ENCODE data around the gene ZNG1A. TPM values are rescaled to one million over a fixed set of nuclear protein-coding genes. Genes with fewer than 3 reads are reported as not detected.
"Not testable (repeated sequence)": the region's sequence is repeated elsewhere in the genome, so short reads cannot be mapped to it uniquely, and the experiment has no call there.

Gene ZNG1A
- total RNA-seq, 2 experiments from 2014 or later, result 44.5 to 47.4 TPM

DNA sequence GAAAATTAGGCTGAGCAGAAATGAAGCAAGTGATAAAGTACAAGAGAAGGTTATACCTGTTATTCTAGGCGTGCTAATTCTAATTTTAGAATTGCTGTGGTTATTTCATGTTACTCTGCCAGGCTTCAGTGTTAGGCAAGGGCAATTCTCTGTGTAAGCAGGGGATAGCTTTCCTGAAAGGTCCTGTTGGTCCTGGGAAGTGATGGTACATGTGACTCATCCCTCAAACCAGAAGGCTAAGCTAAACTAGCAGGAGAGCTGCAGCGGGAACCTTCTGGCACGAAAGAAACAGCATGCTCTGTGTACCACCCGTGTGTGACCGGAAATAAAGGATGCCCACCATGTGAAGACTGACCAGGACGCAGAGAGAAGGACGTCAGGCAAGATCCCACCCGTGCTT lies 69.3 kb downstream of the ZNG1A start:
- H3K4me1 Mint-ChIP-seq (ENCODE audit: low read depth); H3K4me3 Mint-ChIP-seq; ATAC-seq; H3K27ac Mint-ChIP-seq; DNase-seq; CTCF ChIA-PET; POLR2A ChIA-PET; H3K9me3 Mint-ChIP-seq; intact Hi-C loops (cut with micrococcal nuclease); H3K36me3 Mint-ChIP-seq (ENCODE audit: low read depth): not testable (repeated sequence)
- peaks cover 29% of the 10 kb centered on the region for H3K27me3 Mint-ChIP-seq

DNA sequence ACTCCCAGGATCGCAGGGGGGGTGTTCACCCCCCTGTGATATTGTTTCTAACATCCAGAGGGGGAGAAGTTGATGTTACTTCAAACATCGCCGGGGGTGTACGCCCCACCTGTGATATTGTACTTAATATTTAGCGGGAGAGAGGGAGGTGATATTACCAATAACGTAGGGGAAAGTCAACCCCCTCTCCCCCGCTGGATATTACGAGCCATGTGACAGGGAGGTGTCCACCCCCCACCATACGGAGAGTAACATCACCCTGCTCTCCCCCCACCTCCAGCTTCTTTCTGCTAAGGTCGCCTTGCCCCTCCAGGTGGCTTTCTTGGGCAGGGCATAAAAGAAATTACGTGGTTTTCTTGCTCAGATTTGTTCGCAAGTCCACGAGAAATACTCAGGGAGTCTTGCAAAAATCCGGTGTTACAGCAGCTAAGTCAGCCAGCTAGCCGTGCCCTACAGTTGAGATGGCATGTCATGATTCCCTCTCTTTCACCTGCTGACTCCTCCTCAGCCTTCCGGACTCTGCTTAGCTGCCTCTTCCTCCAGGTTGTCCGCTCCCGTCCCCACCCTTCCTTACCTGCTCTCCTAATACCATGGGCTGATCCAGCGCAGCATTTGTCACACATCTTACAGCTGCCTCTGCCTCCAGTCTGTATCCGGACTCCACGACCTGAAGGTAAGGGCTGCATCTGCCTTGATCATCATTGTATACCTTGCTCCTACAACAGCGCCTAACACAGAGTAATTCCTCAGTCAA lies 69.9 kb downstream of the ZNG1A start:
- CTCF ChIA-PET, POLR2A ChIA-PET: not testable (repeated sequence)

DNA sequence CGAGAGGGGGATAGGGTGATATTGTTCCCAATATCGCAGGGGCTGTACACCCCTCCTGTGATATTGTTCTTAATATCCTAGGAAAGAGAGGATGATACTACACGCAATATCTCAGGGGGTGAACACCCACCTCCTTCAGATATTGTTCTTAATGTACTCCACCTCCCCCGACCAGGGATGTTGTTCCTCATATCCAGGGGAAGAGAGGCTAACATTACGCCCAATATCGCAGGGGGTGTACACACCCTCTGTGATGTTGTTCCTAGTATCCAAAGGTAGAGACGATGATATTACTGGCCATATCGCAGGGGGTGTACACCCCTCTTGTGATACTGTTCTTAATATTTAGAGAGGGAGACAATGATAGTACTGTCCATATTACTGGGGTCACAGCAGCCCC lies 72.9 kb downstream of the ZNG1A start:
- DNase-seq; CTCF ChIA-PET; H3K36me3 Mint-ChIP-seq (ENCODE audit: low read depth); H3K4me3 Mint-ChIP-seq; ATAC-seq; intact Hi-C loops (cut with micrococcal nuclease); H3K9me3 Mint-ChIP-seq; H3K27ac Mint-ChIP-seq; H3K4me1 Mint-ChIP-seq (ENCODE audit: low read depth); POLR2A ChIA-PET: not testable (repeated sequence)
- H3K27me3 Mint-ChIP-seq, result peaks cover 19% of the 10 kb centered on the region

More for the DNA sequence above, 69.9 kb downstream of the ZNG1A start:
- peaks cover 26% of the 10 kb centered on the region for H3K27me3 Mint-ChIP-seq
- intact Hi-C loops (cut with micrococcal nuclease); H3K9me3 Mint-ChIP-seq; DNase-seq; H3K4me3 Mint-ChIP-seq; ATAC-seq; H3K27ac Mint-ChIP-seq; H3K36me3 Mint-ChIP-seq (ENCODE audit: low read depth); H3K4me1 Mint-ChIP-seq (ENCODE audit: low read depth): not testable (repeated sequence)

DNA sequence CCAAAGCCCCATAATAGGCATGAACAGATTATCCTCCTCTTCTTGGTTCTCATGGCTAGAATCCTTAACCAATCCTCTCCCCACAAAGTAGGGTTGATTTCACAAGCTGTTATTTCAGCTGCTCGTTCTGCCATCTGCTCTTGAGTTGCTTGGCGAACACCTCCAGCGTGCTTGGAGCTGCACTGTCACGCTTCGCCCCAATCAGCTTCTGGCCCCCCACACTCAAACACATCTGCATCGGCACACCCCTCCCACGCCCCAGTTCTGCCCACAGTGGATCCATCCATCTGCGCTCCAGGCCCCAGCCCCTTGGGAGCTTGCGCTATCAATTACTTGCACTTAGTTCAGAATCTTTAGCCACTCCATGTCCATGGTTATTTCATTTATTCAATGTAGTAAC lies 78.4 kb downstream of the ZNG1A start:
- ATAC-seq; POLR2A ChIA-PET; H3K27me3 Mint-ChIP-seq; intact Hi-C loops (cut with micrococcal nuclease); H3K27ac Mint-ChIP-seq; H3K36me3 Mint-ChIP-seq (ENCODE audit: low read depth); H3K9me3 Mint-ChIP-seq; H3K4me3 Mint-ChIP-seq; CTCF ChIA-PET; H3K4me1 Mint-ChIP-seq (ENCODE audit: low read depth); DNase-seq: not testable (repeated sequence)

DNA sequence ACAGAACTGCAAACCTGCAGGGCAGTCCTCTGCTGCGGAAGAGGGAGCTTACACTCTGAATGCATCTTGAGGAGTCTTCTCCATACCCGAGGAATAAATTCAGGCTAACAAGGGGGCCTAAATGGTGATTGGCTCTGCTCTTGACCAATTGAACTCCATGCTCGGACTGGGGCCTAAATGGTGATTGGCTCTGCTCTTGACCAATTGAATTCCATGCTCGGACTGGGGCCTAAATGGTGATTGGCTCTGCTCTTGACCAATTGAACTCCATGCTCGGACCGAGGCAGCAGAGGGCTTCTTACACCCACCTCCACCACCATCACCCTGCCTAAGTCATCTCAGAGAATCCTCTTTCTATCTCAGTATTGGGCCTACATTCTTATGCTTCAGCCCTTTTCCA lies 79.0 kb downstream of the ZNG1A start:
- DNase-seq; intact Hi-C loops (cut with micrococcal nuclease): not testable (repeated sequence)

DNA sequence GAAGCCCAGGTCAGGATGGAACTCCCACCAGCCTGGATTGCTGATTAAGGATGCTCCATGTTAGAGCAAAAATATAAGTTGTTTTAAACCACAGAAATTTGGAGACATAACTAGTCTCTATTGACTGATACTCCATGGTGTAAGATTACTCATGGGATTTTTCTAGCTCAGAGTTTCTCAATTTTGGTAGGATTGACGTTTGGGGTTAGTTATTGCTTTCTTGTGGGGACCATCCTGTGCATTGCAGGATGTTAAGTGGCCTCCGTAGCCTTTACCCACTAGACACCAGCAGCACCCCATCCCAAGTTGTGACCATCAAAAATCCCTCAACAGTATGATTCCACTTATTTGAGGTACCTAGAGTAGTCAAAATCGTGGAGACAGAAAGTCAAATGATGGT lies 80.1 kb downstream of the ZNG1A start:
- H3K9me3 Mint-ChIP-seq, H3K27me3 Mint-ChIP-seq: not testable (repeated sequence)

More for the DNA sequence above, 79.0 kb downstream of the ZNG1A start:
- H3K4me3 Mint-ChIP-seq; H3K27ac Mint-ChIP-seq; H3K4me1 Mint-ChIP-seq (ENCODE audit: low read depth); POLR2A ChIA-PET; CTCF ChIA-PET; H3K9me3 Mint-ChIP-seq; H3K36me3 Mint-ChIP-seq (ENCODE audit: low read depth); H3K27me3 Mint-ChIP-seq; ATAC-seq: not testable (repeated sequence)

DNA sequence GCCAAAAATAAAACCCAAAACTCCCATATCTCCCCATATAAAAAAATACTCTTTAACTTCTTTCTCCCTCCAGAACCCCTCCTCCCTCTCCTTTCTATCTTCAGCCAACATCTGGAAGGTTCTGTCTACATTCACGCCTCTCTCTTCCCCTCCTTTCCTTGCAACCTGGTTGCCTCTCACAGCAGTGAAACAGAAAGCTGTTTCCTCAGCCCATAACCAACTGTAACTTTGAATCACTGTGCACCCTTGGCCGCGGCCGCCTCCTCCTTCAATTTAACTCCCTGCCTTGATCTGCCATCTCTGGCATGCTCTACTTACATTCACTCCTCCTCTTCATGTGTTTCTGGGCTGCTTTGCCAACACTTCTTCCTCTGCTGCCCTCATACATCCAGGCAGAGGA lies 83.9 kb downstream of the ZNG1A start:
- ATAC-seq, result peak; percentile 47

More for the DNA sequence above, 80.1 kb downstream of the ZNG1A start:
- ATAC-seq; intact Hi-C loops (cut with micrococcal nuclease); POLR2A ChIA-PET; CTCF ChIA-PET; DNase-seq; H3K36me3 Mint-ChIP-seq (ENCODE audit: low read depth); H3K27ac Mint-ChIP-seq; H3K4me1 Mint-ChIP-seq (ENCODE audit: low read depth); H3K4me3 Mint-ChIP-seq: not testable (repeated sequence)

DNA sequence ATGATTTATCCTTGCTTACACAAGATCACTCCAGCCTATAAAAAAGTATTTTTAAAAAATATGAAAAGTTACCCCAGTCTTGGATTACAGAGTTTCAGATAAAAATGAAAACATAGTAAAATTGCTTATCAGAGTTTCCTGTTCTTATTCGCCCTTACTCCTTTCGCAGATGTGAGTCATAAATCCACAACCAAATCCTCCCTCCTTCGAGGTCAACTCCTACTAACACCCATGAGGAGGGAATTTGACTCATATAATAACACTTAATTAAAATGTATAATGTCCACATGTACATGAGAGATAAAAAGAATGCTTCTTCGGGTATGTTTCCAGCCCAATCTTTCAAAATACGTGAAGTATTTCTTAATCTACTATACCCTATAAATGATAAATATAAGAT lies 84.5 kb downstream of the ZNG1A start:
- H3K36me3 Mint-ChIP-seq (ENCODE audit: low read depth); CTCF ChIA-PET; ATAC-seq; H3K27me3 Mint-ChIP-seq; POLR2A ChIA-PET; H3K9me3 Mint-ChIP-seq; H3K4me1 Mint-ChIP-seq (ENCODE audit: low read depth); intact Hi-C loops (cut with micrococcal nuclease); DNase-seq; H3K27ac Mint-ChIP-seq; H3K4me3 Mint-ChIP-seq: not testable (repeated sequence)

More for the DNA sequence above, 83.9 kb downstream of the ZNG1A start:
- intact Hi-C loops (cut with micrococcal nuclease); H3K4me1 Mint-ChIP-seq (ENCODE audit: low read depth); H3K9me3 Mint-ChIP-seq; H3K4me3 Mint-ChIP-seq; CTCF ChIA-PET; H3K36me3 Mint-ChIP-seq (ENCODE audit: low read depth); H3K27ac Mint-ChIP-seq; POLR2A ChIA-PET; H3K27me3 Mint-ChIP-seq: not testable (repeated sequence)
- DNase-seq, result peak; percentile 23

DNA sequence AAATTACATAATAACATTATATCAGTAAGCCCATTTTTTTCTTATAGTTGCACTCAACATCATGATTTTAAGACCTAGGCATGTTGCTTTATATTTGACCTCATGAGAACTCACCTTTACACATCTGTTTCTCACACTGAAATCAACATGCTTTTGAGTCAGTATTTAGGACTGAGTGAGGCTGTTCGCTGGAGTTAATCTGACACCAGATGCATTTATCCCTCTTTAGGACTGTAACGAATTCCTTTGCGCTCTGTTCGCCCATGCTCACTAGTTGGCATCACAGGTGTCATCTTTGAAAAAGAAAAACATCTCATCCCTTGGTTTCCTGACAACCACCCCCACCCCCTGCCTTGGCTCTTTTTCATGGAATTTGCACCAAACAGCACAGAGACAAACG lies 84.9 kb downstream of the ZNG1A start:
- DNase-seq; H3K27ac Mint-ChIP-seq; H3K36me3 Mint-ChIP-seq (ENCODE audit: low read depth); ATAC-seq; H3K27me3 Mint-ChIP-seq; H3K4me1 Mint-ChIP-seq (ENCODE audit: low read depth); intact Hi-C loops (cut with micrococcal nuclease); CTCF ChIA-PET; H3K9me3 Mint-ChIP-seq; H3K4me3 Mint-ChIP-seq; POLR2A ChIA-PET: not testable (repeated sequence)

DNA sequence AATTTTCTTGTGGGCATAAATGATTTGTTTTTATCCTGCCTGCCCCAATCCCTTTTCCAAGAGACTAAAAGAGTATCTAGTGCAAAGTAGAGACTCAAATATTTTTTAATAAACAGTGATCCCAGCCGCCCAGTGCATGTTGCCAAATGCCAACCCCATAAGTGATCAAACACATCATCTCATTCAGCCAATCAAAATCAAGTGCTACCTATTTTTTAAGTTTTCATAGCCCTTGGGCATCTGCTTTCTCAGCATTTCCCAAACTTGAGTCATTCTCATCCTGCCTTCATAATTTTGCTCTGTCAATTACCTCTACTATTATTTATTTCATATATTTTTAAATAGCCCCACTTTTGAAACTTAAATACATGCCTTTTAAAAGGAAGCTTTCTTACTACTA lies 88.0 kb downstream of the ZNG1A start:
- CTCF ChIA-PET; ATAC-seq; H3K9me3 Mint-ChIP-seq; DNase-seq; POLR2A ChIA-PET; H3K27me3 Mint-ChIP-seq; intact Hi-C loops (cut with micrococcal nuclease); H3K27ac Mint-ChIP-seq; H3K4me3 Mint-ChIP-seq; H3K36me3 Mint-ChIP-seq (ENCODE audit: low read depth); H3K4me1 Mint-ChIP-seq (ENCODE audit: low read depth): not testable (repeated sequence)

DNA sequence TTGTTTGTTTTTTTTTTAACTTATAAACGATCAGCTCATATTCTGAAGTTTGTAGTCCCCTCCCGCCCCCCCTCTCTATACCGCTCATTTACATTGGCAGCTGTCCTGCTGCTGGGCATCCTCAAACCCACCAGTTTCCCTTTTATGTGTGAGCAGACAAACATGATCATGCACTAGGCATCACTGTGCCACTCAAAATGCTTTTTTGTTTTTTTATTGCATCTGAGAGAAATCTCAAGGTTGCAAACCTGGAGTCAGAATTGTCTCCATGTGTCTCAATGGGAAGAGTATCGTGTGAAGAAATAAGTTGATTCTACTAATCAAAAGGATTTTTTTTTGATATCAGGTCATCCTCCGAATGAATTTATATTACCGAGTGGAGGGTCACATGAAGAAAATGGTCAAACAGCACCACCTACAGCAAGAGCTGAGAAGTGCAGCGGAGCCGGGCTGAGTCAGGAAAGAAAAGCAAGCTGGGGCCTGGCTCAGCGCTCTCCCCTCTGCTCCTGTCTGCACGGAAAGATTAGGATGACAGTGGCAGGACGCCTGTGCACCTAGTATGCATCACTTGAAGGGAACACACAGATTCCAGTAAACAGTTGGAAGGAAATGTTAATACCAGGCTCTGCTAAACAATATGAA lies 90.3 kb downstream of the ZNG1A start:
- DNase-seq; H3K27ac Mint-ChIP-seq; H3K4me3 Mint-ChIP-seq; CTCF ChIA-PET; POLR2A ChIA-PET; H3K9me3 Mint-ChIP-seq; H3K27me3 Mint-ChIP-seq; H3K36me3 Mint-ChIP-seq (ENCODE audit: low read depth); H3K4me1 Mint-ChIP-seq (ENCODE audit: low read depth); intact Hi-C loops (cut with micrococcal nuclease): not testable (repeated sequence)
- peak; percentile 99 for ATAC-seq

DNA sequence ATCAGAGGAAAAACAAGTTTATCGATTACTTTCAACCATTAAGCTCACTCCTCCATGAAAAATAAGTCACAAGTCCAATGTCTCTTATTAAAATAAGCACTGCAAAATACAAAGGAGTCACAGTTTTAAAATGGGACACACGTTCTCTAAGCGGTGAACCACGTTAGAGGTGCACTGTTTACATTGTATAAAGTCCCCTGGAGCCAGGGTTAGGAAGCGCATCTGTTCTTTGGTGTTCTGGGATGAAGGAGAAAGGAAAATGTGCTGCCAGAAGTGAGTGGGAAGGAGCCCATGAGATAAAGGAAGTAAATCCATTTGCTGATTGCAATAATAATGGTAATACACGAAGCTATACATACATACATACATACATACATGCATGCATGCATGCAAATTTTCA lies 91.0 kb downstream of the ZNG1A start:
- H3K4me1 Mint-ChIP-seq (ENCODE audit: low read depth); DNase-seq; H3K4me3 Mint-ChIP-seq; H3K27ac Mint-ChIP-seq; POLR2A ChIA-PET; H3K36me3 Mint-ChIP-seq (ENCODE audit: low read depth); intact Hi-C loops (cut with micrococcal nuclease); CTCF ChIA-PET; H3K27me3 Mint-ChIP-seq; H3K9me3 Mint-ChIP-seq; ATAC-seq: not testable (repeated sequence)
